T-helper 22 cell (primary cell): ENCODE measurements around the gene MACROD2.
"Not testable (repeated sequence)": the region's sequence is repeated elsewhere in the genome, so short reads cannot be mapped to it uniquely, and the experiment has no call there.

Experiments
- DNase-seq: peaks from one replicate; pipeline ENCODE4 v3.0.0-alpha.2; 2020; ENCODE audit warnings: low read depth

Gene MACROD2

GRCh38 chr20:15362849-15363248 lies 1367.5 kb downstream of the MACROD2 start:
- no peak for DNase-seq

DNA sequence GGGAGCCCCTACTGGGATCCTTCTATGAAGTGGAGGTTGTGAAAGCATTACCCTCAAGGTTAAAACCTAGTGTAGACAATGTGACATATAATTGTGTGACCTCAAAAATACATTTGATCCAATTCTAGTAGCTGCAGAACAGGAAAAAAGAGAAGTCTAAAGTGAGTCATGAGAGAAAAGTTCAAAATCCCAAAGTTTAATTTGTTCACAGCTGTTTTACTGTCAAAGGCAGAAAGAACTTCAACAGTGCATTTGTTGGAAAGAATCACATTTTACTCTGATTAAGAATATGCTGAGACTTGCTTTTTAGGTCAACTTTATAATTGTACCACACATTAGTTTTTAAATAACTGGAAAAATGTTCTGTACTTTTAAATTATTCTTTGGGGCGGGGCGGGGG lies 1369.5 kb downstream of the MACROD2 start:
- DNase-seq = no peak

- no peak for DNase-seq
Measured at GRCh38 chr20:15370370-15370769, 1375.1 kb downstream of the MACROD2 start.

- DNase-seq = no peak
Measured at GRCh38 chr20:15374682-15375081, 1379.4 kb downstream of the MACROD2 start.

DNA sequence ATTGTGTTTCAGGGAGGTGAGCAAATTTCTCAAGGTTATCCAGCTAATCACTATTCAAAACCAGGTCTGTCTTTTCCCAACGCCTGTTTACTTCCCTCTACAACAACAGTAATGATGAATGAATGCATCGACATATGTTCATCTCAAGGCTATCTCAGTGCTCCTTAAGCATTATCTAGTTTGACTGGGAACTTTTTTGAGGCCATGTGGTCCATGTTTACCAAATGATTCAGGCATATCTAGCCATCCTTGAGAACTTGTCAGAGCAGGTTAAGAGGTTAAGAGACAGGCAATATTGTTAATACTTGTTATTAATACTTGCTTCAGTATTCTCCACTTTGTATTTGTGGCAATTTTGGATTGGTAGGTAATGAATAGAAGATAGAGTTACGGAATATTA lies 1380.5 kb downstream of the MACROD2 start:
- no peak for DNase-seq

DNA sequence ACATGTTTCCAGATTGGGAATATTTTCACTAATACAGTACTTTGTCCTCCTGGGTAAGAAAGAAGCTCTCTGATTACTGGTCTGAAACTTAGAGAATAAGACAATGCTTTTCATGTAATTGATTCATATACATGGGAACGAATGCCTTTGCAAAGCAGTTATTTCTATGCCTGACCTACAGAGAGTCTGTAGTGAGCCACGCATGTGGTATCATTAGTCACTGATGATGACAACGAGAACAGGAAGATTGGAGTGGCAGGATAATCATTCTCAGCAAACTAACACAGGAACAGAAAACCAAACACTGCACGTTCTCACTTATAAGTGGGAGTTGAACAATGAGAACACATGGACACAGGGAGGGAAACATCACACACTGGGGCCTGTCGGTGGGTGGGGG lies 1382.3 kb downstream of the MACROD2 start:
- DNase-seq = not testable (repeated sequence)

DNA sequence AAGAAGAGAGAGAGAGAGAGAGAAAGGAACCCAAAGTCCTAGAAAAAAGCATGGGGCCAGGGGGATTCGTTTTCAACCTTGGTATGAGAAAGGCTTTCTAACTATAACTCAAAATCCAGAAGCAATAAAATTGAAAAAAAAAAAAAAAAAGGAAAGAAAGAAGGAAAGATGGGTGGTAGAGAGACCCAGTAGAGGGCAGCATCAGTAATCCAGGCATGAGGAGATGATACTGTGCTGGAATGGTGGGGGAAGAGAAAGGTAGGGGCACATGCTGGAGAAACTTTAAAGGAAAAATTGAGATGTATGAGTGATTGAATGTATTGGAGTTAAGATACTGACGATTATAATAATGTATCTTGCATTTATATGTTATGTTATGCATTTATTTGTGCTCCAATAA lies 1382.8 kb downstream of the MACROD2 start:
- no peak for DNase-seq

- no peak for DNase-seq
Measured at GRCh38 chr20:15379681-15380296, 1384.5 kb downstream of the MACROD2 start.

DNA sequence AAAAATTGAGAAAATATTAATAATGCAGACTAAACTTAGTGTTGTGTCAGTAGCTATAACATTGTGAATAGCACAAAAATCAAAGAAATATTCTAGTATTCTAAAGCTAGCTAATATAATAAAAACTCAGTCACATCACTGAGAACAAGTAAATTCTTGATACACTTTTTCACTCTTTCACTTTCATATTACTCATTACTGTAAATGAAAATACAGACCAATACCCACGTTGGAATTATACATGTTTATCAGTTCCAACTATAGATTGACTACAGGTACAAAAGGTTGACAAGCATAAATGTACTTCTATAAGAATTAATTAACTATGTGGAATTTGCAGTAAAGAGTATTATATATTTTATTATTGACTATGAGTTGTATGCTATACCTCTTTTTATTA lies 1385.5 kb downstream of the MACROD2 start:
- no peak for DNase-seq

DNA sequence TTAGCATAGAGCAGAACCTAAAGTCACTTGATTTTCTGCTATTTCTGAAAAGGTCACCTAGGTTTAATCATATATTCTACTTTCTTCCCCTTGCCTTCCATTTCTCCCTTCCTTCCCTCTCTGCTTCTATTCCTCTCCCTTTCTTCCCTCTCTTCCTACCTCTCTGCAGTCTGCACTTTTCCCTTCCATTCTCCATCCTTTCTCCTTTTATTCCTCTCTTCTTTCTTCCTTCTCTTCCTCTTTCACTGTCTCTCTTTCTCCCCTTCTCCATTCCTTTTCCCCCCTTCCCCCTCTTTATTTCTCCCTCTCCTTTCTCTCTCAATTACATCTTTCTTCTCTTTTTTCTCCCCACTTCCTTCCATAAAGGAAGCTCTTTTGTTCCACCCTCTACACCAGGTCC lies 1391.9 kb downstream of the MACROD2 start:
- no peak for DNase-seq

DNA sequence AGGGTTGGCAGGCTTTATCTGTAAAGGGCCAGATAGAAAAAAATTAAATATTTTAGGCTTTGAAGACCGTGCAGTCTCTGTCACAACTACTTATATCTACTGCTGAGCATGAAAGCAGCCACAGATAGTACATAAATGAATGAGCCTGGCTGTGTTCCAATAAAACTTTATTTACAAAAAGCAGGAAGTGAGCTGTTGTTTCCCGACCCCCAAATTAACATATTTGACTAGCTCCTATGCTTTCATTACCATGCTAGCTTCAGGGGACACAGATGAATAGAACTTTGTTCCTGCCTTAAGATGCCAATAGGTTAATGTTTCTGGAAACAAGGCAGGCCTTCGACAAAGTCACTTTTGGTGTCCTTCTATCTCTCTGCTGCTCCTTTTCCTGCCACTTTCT lies 1400.1 kb downstream of the MACROD2 start:
- DNase-seq = no peak

DNA sequence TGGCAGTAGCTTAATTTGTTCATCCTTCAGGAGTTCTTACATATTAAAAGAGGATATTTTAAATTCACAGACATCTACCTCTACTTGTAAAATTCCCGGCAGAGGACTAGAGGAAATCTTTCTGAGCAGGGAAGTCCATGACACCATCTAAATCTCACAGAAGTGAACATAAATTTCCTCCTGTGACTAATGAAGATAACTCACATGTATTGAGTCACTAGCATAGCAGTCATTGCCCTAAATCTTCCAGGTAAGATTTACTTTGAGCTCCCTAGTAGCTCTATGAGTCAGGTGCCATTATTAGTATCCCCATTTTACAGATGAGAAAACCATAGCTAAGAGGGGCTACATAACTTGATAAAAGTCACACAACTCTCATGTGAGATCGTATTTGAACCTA lies 1400.7 kb downstream of the MACROD2 start:
- DNase-seq = no peak

DNA sequence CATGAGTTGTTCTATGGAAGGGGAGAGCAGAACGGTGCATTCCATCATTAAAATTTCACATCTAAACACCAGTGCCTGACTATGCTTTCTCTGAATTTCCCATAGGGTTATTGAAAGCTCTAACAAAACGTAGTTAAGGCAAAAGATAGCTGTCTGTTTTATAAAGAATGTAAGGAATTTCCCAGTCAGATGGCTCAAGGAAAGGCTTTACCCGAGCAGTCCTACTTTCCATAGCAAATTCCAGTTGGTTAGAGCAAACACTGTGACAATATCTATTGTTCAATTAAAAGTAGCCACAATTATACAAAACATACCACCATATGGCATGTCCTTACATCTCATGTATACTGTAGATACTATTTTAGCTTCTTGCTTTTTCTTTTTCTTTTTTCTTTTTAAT lies 1401.6 kb downstream of the MACROD2 start:
- no peak for DNase-seq

GRCh38 chr20:15399781-15400180 lies 1404.5 kb downstream of the MACROD2 start:
- DNase-seq = no peak

- no peak for DNase-seq
Measured at GRCh38 chr20:15406072-15406471, 1410.8 kb downstream of the MACROD2 start.

GRCh38 chr20:15411781-15412180 lies 1416.5 kb downstream of the MACROD2 start:
- DNase-seq = no peak

GRCh38 chr20:15415908-15416307 lies 1420.6 kb downstream of the MACROD2 start:
- no peak for DNase-seq

DNA sequence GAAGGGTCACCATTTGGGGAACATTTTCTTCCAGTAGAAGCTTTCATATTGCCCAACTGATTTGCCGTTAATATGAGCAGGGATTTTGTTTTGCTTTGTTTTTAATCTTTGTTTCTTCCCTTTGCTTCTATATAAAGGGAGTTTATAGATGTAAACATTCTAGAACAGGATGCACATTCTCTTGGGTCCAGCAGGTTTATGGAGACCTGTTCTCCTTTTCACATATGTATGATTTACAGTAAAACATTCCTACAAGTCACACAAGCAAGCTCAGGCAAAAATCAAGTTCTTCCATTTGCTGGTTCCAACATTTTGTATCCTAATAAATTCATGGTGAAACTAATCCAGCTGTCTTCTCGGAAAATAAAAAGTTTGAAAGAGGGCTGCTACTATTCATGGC lies 1424.5 kb downstream of the MACROD2 start:
- DNase-seq = no peak

DNA sequence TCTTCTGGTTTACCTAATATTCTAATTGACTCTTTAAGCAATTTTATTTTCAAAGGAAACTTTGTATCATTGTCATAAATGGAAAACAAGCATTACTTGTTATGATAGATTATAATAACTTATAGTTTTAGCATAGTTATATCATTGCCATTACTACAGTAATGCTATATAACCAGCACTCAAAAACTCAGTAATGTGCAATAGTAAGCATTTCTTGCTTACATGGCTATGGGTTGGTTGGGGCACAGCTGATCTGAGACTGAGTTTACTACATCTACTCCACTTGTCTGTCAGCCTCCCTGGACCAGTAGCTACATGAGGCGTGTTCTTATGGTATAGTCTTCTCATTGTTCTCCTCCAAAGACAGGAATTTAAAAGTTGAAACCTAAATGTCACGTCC lies 1427.7 kb downstream of the MACROD2 start:
- DNase-seq = no peak

GRCh38 chr20:15439551-15439950 lies 1444.2 kb downstream of the MACROD2 start:
- DNase-seq = no peak

DNA sequence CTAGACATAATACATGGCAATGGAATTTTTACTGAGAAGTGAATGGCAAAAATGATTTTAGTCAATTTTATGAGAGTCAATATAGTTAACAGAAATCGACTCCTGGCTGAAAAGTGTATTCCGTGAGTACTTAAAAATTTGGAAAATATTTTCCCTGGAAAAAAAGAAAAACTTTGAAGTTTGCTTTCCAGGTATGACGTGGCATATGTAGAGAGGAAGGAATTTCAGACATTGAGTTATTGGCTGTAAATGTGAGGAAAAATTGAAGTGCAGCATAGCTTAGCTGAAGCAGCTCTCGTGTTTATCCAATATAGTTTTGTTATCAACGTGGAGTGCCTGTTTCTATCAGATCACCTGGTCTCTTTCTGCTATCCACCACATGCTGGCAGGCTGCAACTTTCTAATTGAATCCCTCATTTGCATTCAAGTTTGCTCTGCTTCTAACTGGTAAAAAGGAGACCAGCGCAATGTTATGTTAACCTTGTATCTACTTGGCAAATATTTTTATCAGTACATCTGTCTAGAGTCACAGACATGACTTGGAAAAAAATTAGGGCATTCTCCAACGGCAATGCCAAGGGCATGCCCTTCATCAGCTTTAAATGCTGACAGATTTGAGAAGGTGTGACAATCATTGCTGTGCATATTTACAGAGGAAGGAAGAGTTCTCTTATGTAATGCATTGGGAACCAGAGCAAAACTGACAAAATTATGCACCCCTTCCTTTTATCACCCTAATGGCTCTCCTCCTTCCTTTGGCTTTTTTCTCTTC lies 1444.9 kb downstream of the MACROD2 start:
- no peak for DNase-seq

DNA sequence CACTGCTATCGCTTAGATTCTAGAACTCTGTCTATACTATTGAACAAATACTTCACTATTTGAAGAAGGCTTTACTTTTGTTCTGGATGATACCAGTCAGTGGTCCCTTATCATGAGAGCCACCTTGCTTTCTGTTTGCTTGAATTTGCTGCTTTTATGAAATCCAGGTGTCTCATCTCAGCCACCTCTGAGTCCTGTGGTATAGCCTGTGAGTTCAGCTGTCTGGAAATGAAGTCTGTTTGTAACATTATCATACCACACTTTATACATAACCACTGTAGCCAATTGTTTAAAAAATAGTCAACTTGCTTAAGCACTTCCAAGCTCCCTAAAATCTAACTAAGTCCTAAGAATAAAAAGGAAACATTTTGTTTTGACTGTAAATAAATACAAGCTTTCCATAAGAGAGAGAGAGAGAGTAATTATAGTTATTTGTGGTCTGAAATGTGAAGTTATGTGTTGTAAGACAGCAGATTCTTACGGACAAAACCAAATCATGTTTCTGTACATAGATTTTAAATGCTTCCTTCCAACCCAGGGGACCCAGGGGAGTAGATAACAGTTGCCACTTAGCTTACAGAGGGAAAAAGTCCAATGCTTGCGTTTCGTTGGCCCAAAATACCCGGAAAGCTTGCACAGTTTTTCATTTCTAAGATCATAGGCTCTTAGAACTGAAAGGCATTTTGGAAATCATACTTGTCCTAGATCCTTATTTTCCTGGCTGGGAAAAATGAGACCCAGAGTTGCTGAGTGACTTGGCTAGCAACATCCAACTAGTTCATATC lies 1449.9 kb downstream of the MACROD2 start:
- no peak for DNase-seq

DNA sequence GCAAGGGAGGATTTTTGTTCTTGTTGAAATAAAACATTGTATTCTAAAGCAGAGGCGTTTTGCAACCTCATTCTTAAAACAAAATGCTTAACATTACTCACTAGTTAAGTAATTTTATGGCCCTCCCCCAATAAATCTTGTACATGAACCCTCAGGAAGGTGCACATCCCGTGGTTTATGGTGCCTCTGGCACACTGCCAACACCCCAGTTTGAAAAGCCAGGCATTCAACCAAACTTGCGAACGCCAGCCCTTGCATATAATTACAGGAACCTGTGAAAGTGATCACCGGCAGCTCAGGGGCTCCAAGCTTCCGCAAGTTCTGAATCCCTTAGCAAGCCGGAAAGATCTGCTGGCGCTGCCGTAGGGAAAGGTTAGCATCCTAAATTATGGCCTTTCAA lies 1451.1 kb downstream of the MACROD2 start:
- no peak for DNase-seq
